Measurements from ENCODE around the gene FTCDNL1. TPM values are rescaled to one million over a fixed set of nuclear protein-coding genes. Genes with fewer than 3 reads are reported as not detected.

Gene FTCDNL1
- total and polyA plus RNA-seq, 2 of the 13 experiments (the other 11 are each of a cell fraction or from before 2014, with no cell fraction given): 0.98 to 1.4 TPM

DNA sequence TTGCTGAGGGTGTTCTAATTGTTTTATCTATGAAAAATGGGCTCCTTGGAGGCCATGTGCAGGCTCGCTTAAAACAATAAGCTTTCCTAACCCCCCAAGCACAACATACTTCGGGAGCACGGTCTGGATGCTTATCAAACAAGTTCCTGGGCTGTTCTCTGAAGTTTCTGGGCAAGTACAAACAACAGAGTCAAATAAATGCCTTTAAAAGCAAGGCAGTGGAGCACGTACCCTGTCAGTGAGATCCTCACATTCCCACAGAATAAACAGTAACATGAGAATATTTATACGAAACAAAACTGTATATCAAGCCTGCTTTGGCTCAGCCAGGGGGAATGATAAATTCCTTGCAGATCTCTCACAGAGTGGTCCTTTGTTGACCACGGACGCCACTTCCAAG lies 44.8 kb downstream of the FTCDNL1 start:
- ATAC-seq (no peak), FAIRE-seq (no peak), DNase-seq (ENCODE audit: low spot score) (no peak)
- H3K9me3 ChIP-seq (ENCODE audit: low read length): no peaks in the 10 kb centered on the region
- intact Hi-C loops (cut with micrococcal nuclease; ENCODE audit: unreplicated experiment) (no loop called here), in situ Hi-C loops (cut with HindIII; ENCODE audit: extremely low pct_ligation_motif_present, low pct_unique_long_range_greater_than_20kb) (no loop called here)
- no peak overlapping the region for H3K4me2 ChIP-seq (ENCODE audit: low read depth, low read length)
- H4K20me1 ChIP-seq (ENCODE audit: insufficient read depth, low read length): no peaks in the 10 kb centered on the region
- TF ChIP-seq, protein P1, sequence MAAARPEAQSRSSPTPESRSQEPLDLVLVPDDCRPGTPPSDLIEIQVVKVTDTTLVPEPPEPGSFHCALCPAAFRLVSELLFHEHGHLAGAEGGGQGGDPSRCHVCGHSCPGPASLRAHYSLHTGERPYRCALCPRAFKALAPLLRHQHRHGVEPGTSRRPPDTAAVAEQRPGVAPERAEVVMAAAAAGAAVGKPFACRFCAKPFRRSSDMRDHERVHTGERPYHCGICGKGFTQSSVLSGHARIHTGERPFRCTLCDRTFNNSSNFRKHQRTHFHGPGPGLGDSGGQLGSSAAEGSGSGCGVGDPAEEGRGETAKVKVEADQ (CRISPR knock-in tag; IDR thresholded peaks at IDR 0.05; ENCODE audit: borderline replicate concordance): no peak
- no peak for TF ChIP-seq TBX2 (CRISPR knock-in tag; IDR thresholded peaks at IDR 0.05; ENCODE audit: borderline replicate concordance)
- H3K4me3 ChIP-seq (replicated peaks in 1 of 3; ENCODE audit: insufficient read depth in 1 of 3, low read depth in 2 of 3, low read length in 3 of 3): no peak overlapping the region
- peaks cover 12% of the 10 kb centered on the region for H3K4me1 ChIP-seq (ENCODE audit: insufficient read depth, low read length)
- no peak overlapping the region for H3K27ac ChIP-seq (ENCODE audit: extremely low read length, insufficient read depth, low read length)
- no peaks in the 10 kb centered on the region for H3K36me3 ChIP-seq (replicated peaks in 1 of 2; ENCODE audit: control insufficient read depth in 1 of 2, insufficient read depth in 2 of 2, low read length in 2 of 2)
- no TSS peak for BruUV-seq (replicated peaks)
- 15% methylated on average over 7 of the region's 7 CpGs for WGBS (ENCODE audit: low lambda C conversion rate)
- H3K79me2 ChIP-seq (ENCODE audit: insufficient read depth, low read length): no peaks in the 10 kb centered on the region
- CTCF ChIA-PET (ENCODE audit: low intra/inter-chr PET ratio, low total read pairs): no interaction called here
- POLR2A ChIA-PET: no interaction called here
- no peak overlapping the region for H3K9ac ChIP-seq (ENCODE audit: insufficient read depth, low read depth, low read length)
- H3K27me3 ChIP-seq (ENCODE audit: control insufficient read depth in 1 of 2, insufficient read depth in 2 of 2, low read length in 2 of 2): no peaks in the 10 kb centered on the region
- no peak overlapping the region for H2AFZ ChIP-seq (ENCODE audit: low read length)

DNA sequence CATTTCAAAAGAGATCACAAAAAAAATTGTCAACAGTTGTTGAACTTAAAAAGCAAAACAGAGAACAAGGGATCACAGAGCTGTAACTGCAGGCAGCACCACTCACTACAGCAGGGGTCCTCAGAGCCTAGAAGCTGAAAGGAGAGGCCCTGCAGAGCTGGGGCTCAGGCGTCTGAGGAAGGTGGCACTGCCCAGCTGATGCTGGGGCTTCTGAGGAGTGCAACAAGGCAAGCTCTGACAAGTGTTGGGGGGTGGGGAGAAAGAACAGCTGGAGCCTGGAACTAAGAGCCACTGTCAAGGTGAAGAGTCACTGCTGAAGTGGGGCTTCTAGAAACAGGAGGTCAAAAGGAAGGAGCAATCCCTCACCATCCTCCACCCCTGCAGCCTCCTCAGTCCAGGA lies 46.2 kb downstream of the FTCDNL1 start:
- intact Hi-C loops (cut with micrococcal nuclease; ENCODE audit: unreplicated experiment) (no loop called here), in situ Hi-C loops (cut with HindIII; ENCODE audit: extremely low pct_ligation_motif_present, low pct_unique_long_range_greater_than_20kb) (no loop called here)
- ChIA-PET POLR2A (no interaction called here), CTCF (ENCODE audit: low intra/inter-chr PET ratio, low total read pairs) (no interaction called here)
- Histone ChIP-seq H3K36me3 (replicated peaks in 1 of 2; ENCODE audit: control insufficient read depth in 1 of 2, insufficient read depth in 2 of 2, low read length in 2 of 2) (no peaks in the 10 kb centered on the region), H3K79me2 (ENCODE audit: insufficient read depth, low read length) (no peaks in the 10 kb centered on the region), H3K4me1 (ENCODE audit: insufficient read depth, low read length) (peaks cover 12% of the 10 kb centered on the region), H3K9me3 (ENCODE audit: low read length) (no peaks in the 10 kb centered on the region), H3K27me3 (ENCODE audit: control insufficient read depth in 1 of 2, insufficient read depth in 2 of 2, low read length in 2 of 2) (no peaks in the 10 kb centered on the region), H3K9ac (ENCODE audit: insufficient read depth, low read depth, low read length) (no peak overlapping the region), H3K4me2 (ENCODE audit: low read depth, low read length) (no peak overlapping the region), H4K20me1 (ENCODE audit: insufficient read depth, low read length) (no peaks in the 10 kb centered on the region), H3K27ac (ENCODE audit: extremely low read length, insufficient read depth, low read length) (no peak overlapping the region), H2AFZ (ENCODE audit: low read length) (no peak overlapping the region), H3K4me3 (replicated peaks in 1 of 3; ENCODE audit: insufficient read depth in 1 of 3, low read depth in 2 of 3, low read length in 3 of 3) (no peak overlapping the region)
- no peak for DNase-seq (ENCODE audit: low spot score)
- peak; percentile 68 for ATAC-seq
- no peak for FAIRE-seq
- no TSS peak for BruUV-seq (replicated peaks)
- 0% methylated on average over 1 of the region's 1 CpG for WGBS (ENCODE audit: low lambda C conversion rate)
- TF ChIP-seq KDM6A (CRISPR knock-in tag; IDR thresholded peaks at IDR 0.05; ENCODE audit: low read depth) (no peak), TAF1 (CRISPR knock-in tag; IDR thresholded peaks at IDR 0.05) (no peak), ZNF34 (CRISPR knock-in tag; IDR thresholded peaks at IDR 0.05; ENCODE audit: borderline replicate concordance) (no peak), ZIK1 (CRISPR knock-in tag; IDR thresholded peaks at IDR 0.05; ENCODE audit: borderline replicate concordance, low read depth) (no peak), ZNF432 (CRISPR knock-in tag; IDR thresholded peaks at IDR 0.05; ENCODE audit: borderline replicate concordance) (no peak), POLR2AphosphoS2 (IDR thresholded peaks at IDR 0.05; ENCODE audit: low read depth, low read length) (no peak), FLYWCH1 (CRISPR knock-in tag; IDR thresholded peaks at IDR 0.05) (no peak), NKX3-1 (CRISPR knock-in tag; IDR thresholded peaks at IDR 0.05) (no peak), KAT7 (CRISPR knock-in tag; IDR thresholded peaks at IDR 0.05; ENCODE audit: borderline replicate concordance) (no peak)
